ENCODE data around the gene IMP3. TPM values are rescaled to one million over a fixed set of nuclear protein-coding genes. Genes with fewer than 3 reads are reported as not detected.
"Not testable (repeated sequence)": the region's sequence is repeated elsewhere in the genome, so short reads cannot be mapped to it uniquely, and the experiment has no call there.

IMP3 gene
- 68.4 and 75.2 TPM in 2 replicates for total RNA-seq (ENCODE audit: low replicate concordance)
- long read RNA-seq, transcript IMP3-202 (1 exons, 1,237 nt): major isoform, 183 of 186 reads
- long read RNA-seq, partial matches to known transcripts: 0 of 186 reads
- long read RNA-seq, other reads (novel, unspliced or antisense): 3 of 186 reads

GRCh38 chr15:75639709-75640482 lies at the start of gene IMP3:
Gene IMP3, minus strand, starts transcription at chr15:75640224. Its CDS starts 56 bp downstream, at chr15:75640168.
- Mint-ChIP-seq H3K27me3 (no peaks in the 10 kb centered on the region), H3K4me1 (ENCODE audit: unreplicated experiment) (peaks cover 20% of the 10 kb centered on the region), H3K27ac (peak within 1 kb of the TSS; percentile 91), H3K9me3 (no peaks in the 10 kb centered on the region), H3K4me3 (peak within 1 kb of the TSS; percentile 95), H3K36me3 (no peaks in the 10 kb centered on the region)
- peak; percentile 93 for DNase-seq (ENCODE audit: extremely low spot score, unreplicated experiment)
- no peak for TF ChIP-seq CTCF (conservative IDR thresholded peaks at IDR 0.05)

GRCh38 chr15:75689429-75689828 lies 49.4 kb upstream of the IMP3 start:
- H3K4me3 Mint-ChIP-seq; H3K27me3 Mint-ChIP-seq; H3K9me3 Mint-ChIP-seq; DNase-seq (ENCODE audit: extremely low spot score, unreplicated experiment); H3K4me1 Mint-ChIP-seq (ENCODE audit: unreplicated experiment); H3K27ac Mint-ChIP-seq; H3K36me3 Mint-ChIP-seq: not testable (repeated sequence)

GRCh38 chr15:75688831-75689230 lies 48.8 kb upstream of the IMP3 start:
- no peaks in the 10 kb centered on the region for H3K36me3 Mint-ChIP-seq
- no peak overlapping the region for H3K27ac Mint-ChIP-seq
- TF ChIP-seq CTCF (conservative IDR thresholded peaks at IDR 0.05): no peak
- DNase-seq (ENCODE audit: extremely low spot score, unreplicated experiment): no peak
- H3K27me3 Mint-ChIP-seq: peaks cover 4% of the 10 kb centered on the region
- H3K4me1 Mint-ChIP-seq (ENCODE audit: unreplicated experiment): peaks cover 4% of the 10 kb centered on the region
- H3K4me3 Mint-ChIP-seq: no peak overlapping the region
- no peaks in the 10 kb centered on the region for H3K9me3 Mint-ChIP-seq

- H3K36me3 Mint-ChIP-seq: no peaks in the 10 kb centered on the region
- no peak overlapping the region for H3K4me3 Mint-ChIP-seq
- TF ChIP-seq CTCF (conservative IDR thresholded peaks at IDR 0.05): no peak
- H3K27ac Mint-ChIP-seq: no peak overlapping the region
- H3K9me3 Mint-ChIP-seq: no peaks in the 10 kb centered on the region
- peaks cover 4% of the 10 kb centered on the region for H3K27me3 Mint-ChIP-seq
- peaks cover 4% of the 10 kb centered on the region for H3K4me1 Mint-ChIP-seq (ENCODE audit: unreplicated experiment)
- DNase-seq (ENCODE audit: extremely low spot score, unreplicated experiment): no peak
Observed at GRCh38 chr15:75688278-75688557, 48.2 kb upstream of the IMP3 start.

GRCh38 chr15:75687486-75688277 lies 47.7 kb upstream of the IMP3 start:
- no peaks in the 10 kb centered on the region for H3K36me3 Mint-ChIP-seq
- H3K4me1 Mint-ChIP-seq (ENCODE audit: unreplicated experiment): peaks cover 4% of the 10 kb centered on the region
- no peak overlapping the region for H3K27ac Mint-ChIP-seq
- no peaks in the 10 kb centered on the region for H3K9me3 Mint-ChIP-seq
- peaks cover 4% of the 10 kb centered on the region for H3K27me3 Mint-ChIP-seq
- TF ChIP-seq CTCF (conservative IDR thresholded peaks at IDR 0.05): no peak
- no peak for DNase-seq (ENCODE audit: extremely low spot score, unreplicated experiment)
- no peak overlapping the region for H3K4me3 Mint-ChIP-seq

GRCh38 chr15:75686212-75686642 lies 46.2 kb upstream of the IMP3 start:
- H3K4me3 Mint-ChIP-seq; H3K9me3 Mint-ChIP-seq; H3K27me3 Mint-ChIP-seq; H3K4me1 Mint-ChIP-seq (ENCODE audit: unreplicated experiment); H3K36me3 Mint-ChIP-seq: not testable (repeated sequence)
- peak overlapping the region; percentile 29 for H3K27ac Mint-ChIP-seq
- DNase-seq (ENCODE audit: extremely low spot score, unreplicated experiment): peak; percentile 90
- TF ChIP-seq CTCF (conservative IDR thresholded peaks at IDR 0.05): peak; percentile 81

All from type B pancreatic cell (in vitro differentiated cells).